Testis (tissue), 2 donors: ENCODE results near the gene AS3MT.

ENCODE experiments used
- CTCF ChIP-seq, 3 experiments: fragments of 450-650 bp in 2 of 3; fragments of 200-600 bp in 1 of 3; sonication (generic) in 1 of 3; IDR thresholded peaks; one replicate each; pipeline ENCODE4 v1.5.1; 2016 to 2019; ENCODE audit warnings: antibody characterized with exemption in 3 of 3, mild to moderate bottlenecking in 2 of 3, moderate library complexity in 1 of 3
- POLR2A ChIP-seq: fragments of 450-650 bp; IDR thresholded peaks from one replicate; pipeline ENCODE4 v1.6.1; 2017; ENCODE audit warnings: antibody characterized with exemption, mild to moderate bottlenecking, moderate library complexity

DNA sequence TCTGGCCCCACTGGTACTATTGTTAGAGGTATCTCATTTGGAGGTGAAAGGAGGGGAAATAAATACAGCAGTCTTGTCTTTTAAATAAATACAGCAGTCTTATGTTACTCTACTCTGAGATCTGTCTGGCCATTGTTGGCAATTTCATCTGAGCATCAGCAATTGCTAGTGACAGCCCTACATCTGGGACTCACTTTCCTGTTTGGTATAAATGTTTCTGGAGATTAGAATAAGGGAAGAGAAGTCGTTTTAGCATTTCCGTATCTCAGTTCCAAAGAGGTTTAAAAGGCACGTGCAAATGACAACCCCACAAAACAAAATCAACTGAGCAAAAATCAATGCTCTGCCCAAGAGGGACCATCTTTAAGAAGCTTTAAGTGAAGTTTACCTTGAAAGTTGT lies 30.7 kb downstream of the AS3MT start:
- no peak for TF ChIP-seq CTCF (IDR thresholded peaks at IDR 0.05)
- no peak for TF ChIP-seq POLR2A
